ENCODE measurements around the gene SCAP.

The SCAP gene

GRCh38 chr3:47412842-47413520 is 62.8 kb downstream of the SCAP start:
- DNase-seq = no peak

GRCh38 chr3:47412453-47412756 is 63.3 kb downstream of the SCAP start:
- DNase-seq = no peak

GRCh38 chr3:47411696-47412452 is 63.9 kb downstream of the SCAP start:
- DNase-seq = no peak

GRCh38 chr3:47410801-47411646 is 64.7 kb downstream of the SCAP start:
- DNase-seq = no peak

- no peak for DNase-seq
Observed at GRCh38 chr3:47410417-47410720, 65.4 kb downstream of the SCAP start.

- DNase-seq = no peak
Observed at GRCh38 chr3:47409688-47410416, 65.9 kb downstream of the SCAP start.

GRCh38 chr3:47409284-47409683 is 66.5 kb downstream of the SCAP start:
- DNase-seq = no peak

- no peak for DNase-seq
Observed at GRCh38 chr3:47408839-47409229, 66.9 kb downstream of the SCAP start.

- DNase-seq = no peak
Observed at GRCh38 chr3:47407896-47408838, 67.6 kb downstream of the SCAP start.

- no peak for DNase-seq
Observed at GRCh38 chr3:47407237-47407636, 68.5 kb downstream of the SCAP start.

- no peak for DNase-seq
Observed at GRCh38 chr3:47406762-47407149, 69.0 kb downstream of the SCAP start.

GRCh38 chr3:47405820-47406761 is 69.7 kb downstream of the SCAP start:
- DNase-seq = no peak

- DNase-seq = no peak
Observed at GRCh38 chr3:47404955-47405790, 70.6 kb downstream of the SCAP start.

- DNase-seq = no peak
Observed at GRCh38 chr3:47404431-47404876, 71.3 kb downstream of the SCAP start.

GRCh38 chr3:47399531-47400270 is 76.0 kb downstream of the SCAP start:
- DNase-seq = no peak

GRCh38 chr3:47399016-47399415 is 76.7 kb downstream of the SCAP start:
- DNase-seq = no peak

GRCh38 chr3:47398228-47398627 is 77.5 kb downstream of the SCAP start:
- no peak for DNase-seq

GRCh38 chr3:47394881-47395280 is 80.9 kb downstream of the SCAP start:
- no peak for DNase-seq

Data from CD4-positive, alpha-beta T cell treated with Interleukin-17A for 4 hours (primary cell).